CD4-positive, alpha-beta T cell treated with Interleukin-1 beta for 1 hour (primary cell): ENCODE data around the gene CHGA.

Experiments used
- DNase-seq, 2 donors: peaks; one replicate each; pipeline ENCODE4 v3.0.0-alpha.2; 2020 to 2022

CHGA gene, protein sequence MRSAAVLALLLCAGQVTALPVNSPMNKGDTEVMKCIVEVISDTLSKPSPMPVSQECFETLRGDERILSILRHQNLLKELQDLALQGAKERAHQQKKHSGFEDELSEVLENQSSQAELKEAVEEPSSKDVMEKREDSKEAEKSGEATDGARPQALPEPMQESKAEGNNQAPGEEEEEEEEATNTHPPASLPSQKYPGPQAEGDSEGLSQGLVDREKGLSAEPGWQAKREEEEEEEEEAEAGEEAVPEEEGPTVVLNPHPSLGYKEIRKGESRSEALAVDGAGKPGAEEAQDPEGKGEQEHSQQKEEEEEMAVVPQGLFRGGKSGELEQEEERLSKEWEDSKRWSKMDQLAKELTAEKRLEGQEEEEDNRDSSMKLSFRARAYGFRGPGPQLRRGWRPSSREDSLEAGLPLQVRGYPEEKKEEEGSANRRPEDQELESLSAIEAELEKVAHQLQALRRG

DNA sequence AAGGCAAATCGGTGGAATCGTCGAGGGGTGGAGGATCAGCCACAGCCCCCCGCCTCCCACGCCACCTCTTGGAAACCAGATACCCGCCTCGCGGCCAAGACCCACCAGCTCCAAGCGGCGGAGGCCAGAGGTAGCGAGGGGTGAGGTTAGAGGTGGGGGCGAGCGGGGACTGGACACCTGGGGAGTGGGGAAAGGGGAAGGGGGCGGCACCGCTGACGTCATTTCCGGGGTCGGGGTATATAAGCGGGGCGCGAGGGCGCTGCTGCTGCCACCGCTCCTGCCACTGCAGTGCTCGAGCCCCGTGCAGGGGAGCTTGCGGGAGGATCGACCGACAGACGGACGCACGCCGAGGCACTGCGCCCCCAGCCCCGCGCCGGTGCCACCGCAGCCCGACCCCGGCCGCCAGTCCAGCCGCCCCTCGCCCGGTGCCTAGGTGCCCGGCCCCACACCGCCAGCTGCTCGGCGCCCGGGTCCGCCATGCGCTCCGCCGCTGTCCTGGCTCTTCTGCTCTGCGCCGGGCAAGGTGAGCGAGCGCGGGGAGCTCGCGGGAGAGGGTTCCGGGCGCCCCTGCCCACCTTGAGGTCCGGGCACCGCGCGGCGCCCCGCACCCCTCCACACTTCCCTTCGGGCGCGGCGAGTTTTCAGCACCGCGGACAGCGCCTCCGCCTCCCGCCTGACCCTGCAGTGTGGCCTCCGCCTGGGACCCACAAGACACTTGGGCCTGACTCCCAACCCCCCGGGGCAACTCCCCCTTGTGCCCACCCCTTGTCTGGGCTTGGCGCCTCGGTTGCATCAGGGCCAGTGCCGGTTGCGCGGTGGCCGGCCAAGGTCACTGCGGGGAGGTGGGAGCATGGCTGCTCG, at the start of gene CHGA:
CHGA (plus strand) TSS at position 268 of the 861 bp plus-strand sequence; CDS start at position 478, 210 bp downstream.
- DNase-seq, result peak; percentile 18 to 24

GRCh38 chr14:92874962-92875661, 47.8 kb upstream of the CHGA start:
- DNase-seq, result no peak

GRCh38 chr14:92877757-92878431, 45.1 kb upstream of the CHGA start:
- DNase-seq, result no peak

- DNase-seq, result no peak
Measured at GRCh38 chr14:92880351-92880750, 42.6 kb upstream of the CHGA start.

DNA sequence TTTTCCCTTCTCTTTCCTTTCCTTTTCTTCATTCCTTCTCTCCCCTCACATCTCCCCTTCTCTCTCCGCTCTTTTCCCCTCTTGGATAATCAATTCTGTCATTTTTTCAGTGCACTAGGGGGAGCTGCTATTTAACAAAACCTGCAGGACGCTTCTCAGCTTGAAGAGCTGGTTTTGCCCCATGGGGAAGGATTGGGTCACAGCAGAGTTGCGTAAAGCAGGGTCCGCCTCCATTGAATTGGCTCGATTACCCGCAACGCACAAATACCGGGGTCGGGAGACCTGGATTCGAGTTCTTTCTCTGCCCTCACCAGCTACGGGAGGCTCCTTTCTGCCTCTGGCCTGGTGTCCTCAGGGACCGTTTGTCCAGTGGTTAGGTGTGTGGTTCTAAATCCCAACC, 42.1 kb upstream of the CHGA start:
- no peak for DNase-seq

- no peak for DNase-seq
Measured at GRCh38 chr14:92883066-92883465, 39.9 kb upstream of the CHGA start.

DNA sequence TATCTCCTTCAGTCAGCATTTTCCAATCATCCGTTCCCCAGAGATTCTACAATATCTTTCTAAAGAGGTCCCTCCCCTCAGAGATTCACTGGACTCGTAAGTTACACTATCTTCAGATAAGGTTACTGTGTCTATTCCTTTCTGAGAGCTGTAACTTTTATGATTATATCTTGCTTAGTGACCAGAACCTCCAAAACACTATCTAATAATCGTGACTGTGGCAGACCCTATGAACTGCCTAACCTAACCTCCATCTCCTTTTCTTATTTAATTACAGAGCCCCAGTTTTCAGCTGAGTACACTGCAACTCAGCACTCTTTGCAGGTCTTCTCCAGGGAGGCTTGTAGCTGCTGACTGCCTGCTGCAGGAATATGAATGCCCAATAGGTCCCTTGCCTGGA, 38.5 kb upstream of the CHGA start:
- DNase-seq, result no peak

- no peak for DNase-seq
Measured at GRCh38 chr14:92885279-92886061, 37.5 kb upstream of the CHGA start.

- DNase-seq, result no peak
Measured at GRCh38 chr14:92886337-92886736, 36.6 kb upstream of the CHGA start.

GRCh38 chr14:92887157-92887556, 35.8 kb upstream of the CHGA start:
- no peak for DNase-seq

GRCh38 chr14:92888896-92889295, 34.1 kb upstream of the CHGA start:
- DNase-seq, result no peak

- no peak for DNase-seq
Measured at GRCh38 chr14:92890830-92891588, 31.9 kb upstream of the CHGA start.

GRCh38 chr14:92892589-92892988, 30.4 kb upstream of the CHGA start:
- no peak for DNase-seq

- DNase-seq, result no peak
Measured at GRCh38 chr14:92895352-92895878, 27.5 kb upstream of the CHGA start.

DNA sequence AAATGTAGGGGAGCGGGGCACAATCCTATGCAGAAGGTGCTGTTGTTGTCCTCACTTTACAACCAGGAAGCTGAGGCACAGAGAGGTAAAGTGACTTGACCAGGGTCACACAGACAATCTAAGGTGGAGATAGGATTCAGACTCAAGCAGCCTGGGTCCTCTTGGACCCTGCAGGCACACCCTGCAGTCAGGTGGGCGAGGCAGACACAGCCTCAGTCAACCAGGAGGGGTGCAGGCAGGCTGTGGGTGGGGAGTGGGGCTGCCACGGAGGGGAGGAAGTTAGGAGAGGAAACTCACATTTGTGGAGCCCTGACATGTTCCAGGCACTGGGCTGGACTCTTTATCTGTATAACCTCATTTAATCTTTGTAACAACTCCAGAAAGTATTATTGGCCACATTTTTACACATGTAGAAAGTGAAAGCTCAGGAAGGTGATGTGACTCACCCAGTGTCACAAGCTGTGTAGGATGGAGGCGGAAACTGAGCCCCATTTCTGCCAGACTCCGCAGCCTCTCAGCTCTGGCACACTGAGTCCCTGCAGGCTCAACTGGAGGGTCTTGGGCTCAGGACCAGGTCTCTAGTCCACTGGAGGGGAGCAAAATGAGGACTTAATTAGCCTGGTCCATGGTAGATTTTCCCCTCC, 24.9 kb upstream of the CHGA start:
- no peak for DNase-seq

- no peak for DNase-seq
Measured at GRCh38 chr14:92898566-92899131, 24.3 kb upstream of the CHGA start.

DNA sequence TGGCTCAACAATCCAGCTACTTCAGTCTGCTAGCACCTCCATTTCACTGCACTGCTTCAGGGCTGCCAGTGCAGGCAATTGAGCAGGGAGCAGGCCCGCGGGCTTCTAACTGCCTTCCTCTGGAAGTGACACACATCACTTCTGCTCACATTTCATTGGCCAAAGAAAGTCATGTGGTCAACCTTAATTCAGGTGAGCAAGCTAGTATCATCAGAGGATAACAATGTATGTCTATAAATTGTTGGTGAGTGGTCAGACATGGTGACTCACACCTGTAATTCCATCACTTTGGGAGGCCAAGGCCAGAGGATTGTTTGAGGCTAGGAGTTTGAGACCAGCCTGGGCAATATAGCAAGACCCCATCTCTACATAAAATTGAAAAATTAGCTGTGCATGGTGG, 22.3 kb upstream of the CHGA start:
- DNase-seq, result no peak

DNA sequence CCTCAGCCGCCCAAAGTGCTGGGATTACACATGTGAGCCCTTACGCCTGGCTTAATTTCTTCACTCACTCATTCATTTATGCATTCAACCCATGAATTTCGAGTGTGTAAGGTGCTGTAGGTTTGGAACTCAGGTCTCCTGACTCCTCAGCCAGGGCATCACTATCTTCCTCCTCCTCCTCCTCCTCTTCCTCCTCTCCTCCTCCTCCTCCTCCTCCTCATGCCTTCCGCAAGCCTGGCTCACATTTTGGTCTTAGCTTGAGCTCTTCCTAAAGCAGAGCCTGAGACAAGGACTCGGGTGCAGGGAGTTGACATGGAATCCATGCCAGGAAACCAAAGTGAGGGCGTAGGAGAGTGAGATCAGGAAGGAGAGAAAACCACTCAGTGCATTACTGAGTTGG, 20.8 kb upstream of the CHGA start:
- DNase-seq, result no peak

DNA sequence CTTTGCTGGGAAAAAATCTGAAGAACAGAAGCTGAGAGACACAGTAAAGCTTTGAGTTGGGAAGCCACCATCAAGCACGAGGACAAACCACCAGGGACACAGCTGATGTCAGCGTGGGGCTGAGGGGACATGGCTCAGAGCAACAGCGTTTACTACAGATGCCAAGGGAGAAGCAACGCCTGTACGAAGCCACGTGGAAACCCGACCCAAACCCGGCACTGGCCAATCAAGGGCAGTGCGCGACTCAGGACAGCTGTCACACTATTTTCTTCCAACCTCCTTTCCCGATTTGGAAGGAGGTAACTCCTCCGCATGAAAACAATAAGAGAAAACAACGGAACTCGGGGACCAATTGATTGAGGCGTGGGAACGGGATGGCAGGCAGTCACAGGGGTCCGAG, 20.2 kb upstream of the CHGA start:
- DNase-seq, result no peak

DNA sequence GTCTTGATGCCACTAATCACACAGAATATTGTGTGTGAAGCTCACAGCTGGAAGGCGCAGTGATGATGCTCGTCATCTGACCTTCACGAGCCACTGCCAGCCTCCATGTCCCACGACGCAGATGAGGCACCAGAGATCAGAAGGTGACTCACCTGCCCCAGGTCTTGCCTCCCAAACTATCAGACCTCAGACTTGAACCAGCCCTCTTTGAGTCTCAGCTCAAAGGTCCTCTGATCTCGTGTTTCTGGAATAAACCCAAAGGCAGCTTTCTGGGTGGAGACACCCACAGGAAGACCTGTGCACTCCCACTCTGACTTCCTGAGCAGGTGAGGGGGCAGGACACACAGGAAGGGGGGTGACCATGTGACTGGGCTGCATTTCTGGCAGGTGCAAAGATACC, 19.6 kb upstream of the CHGA start:
- no peak for DNase-seq
